Activated CD4-positive, alpha-beta T cell treated with anti-CD3 and anti-CD28 coated beads for 4 hours (primary cell): ENCODE results near the gene KLK6.

Experiments
- DNase-seq, 2 donors: peaks; one replicate each; pipeline ENCODE4 v3.0.0-alpha.2; 2020

Gene KLK6

DNA sequence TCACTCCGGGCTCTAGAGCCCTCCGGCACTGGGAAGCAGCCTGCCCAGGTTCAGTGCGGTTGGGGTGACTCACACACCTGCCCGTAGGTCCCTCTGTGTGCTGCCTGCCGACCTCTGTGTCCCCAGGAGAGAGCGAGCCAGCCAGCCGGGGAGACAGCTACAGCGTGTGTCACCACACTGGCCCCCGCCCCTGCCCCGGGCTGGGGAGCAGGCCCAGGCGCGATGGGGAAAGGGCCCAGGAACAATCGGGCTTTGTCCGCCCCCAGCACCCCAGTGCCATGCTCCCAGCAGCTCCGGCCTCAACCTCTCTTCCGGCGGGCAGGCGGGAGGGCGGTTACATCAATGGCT lies at the start of gene KLK6:
Gene KLK6 (minus strand): TSS at position 179 of the 348 bp plus-strand sequence. CDS start 1,487 bp downstream, outside the sequence.
- DNase-seq, result no peak

DNA sequence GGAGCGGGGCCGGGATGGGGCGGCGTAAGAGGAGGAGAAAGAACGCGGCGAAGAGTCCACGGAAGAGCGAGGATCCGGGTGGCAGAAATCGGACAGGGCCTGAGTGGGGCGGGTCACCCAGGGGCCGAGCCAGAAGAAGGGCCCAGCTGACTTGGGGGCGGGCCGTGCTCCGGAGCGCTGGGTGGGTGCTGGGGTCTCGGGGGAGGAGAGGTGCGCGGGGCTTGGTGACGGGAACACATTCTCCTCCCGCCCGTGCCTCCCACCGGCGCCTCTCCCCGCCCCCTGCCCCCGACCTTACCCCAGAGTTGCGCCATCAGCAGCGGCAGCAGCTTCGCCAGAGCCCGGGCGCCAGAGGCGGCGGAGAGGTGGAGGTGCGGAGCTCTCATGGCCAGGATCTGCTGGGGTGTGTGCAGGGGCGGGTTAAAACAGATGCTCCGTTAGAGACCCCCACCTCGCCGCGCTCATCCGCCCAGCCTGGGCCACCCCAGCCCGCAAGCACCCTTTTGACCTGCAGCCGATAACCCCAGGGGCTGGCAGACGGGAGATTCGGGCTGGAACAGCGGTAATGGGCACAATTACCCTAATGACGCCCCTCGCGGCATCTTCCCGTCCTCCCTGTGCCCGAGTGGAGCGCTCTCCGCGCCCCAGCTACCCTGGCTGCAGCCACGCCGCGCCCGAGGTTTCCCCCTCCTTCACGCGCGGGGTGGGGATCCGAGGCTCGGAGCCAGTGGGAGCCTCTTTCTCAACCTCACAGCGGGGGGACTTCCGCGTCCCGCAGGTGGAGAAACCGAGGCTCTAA lies 49.6 kb upstream of the KLK6 start:
- no peak for DNase-seq

DNA sequence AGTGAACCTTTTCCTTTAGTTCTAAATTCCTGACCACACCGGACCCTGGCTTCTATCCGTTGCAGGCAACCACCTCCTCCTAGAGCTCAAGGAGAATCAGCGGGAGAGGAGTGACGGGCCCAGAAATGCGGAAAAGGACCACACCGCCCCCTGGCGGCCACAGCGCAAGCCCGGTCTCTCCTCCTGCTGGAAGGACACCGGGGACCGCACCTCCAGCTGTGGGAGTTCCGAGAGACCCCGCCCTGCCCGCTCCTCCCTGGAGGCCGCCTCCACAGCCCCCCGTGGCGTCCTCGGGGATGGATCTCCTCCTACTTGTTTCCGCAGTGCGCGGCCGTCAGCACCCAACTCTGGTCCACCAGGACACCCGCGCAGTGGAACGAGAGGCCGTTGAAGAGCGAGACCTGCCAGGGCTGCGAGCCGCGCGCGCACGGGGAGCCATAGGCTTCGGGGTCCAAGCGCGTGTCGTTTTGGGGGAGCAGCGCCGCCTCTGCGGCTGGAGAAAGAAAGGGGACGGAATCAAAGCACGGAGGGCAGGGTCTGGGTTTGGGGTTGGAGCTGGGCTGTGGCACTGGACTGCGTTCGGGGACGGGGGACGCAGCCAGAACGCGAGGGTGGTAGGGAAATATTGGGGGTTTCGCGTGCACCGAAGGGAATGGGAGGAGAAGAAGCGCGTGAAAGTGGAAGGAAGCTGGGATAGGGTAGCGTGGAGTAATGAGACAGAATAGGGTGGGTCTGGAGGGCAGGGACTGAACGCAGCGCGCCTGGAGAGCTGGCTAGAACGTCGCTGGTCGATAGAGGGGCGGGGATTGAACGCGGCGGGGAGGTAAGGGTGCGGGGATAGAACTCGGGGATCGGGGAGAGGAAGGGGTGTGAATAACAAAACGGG lies 47.6 kb upstream of the KLK6 start:
- DNase-seq, result peak; percentile 16 to 40

DNA sequence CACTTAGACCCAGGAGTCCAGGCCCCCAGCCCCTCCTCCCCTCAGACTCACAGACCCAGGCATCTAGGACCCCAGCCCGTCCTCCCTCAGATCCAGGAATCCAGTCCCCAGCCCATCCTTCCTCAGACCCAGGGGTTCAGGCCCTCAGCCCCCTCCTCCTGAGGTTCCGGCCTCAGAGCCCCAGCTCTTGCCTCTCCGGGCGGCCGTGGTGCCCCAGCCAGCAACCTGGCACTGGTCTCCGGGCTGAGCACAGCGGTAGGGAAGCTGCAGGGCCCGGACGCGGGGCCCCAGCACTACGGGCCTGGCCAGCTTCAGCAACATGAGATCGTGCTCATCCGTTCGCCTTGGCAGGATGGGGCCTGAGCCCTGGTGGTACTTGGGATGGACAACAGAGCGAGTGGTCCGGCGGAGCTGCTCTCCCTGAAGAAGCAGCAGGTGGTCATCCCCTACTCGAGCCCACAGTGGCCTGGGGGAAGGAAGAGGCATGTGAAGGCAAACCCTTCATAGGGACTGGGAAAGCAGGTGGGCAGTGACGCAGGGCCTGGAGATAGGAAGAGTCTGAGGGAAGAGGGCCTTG lies 46.4 kb upstream of the KLK6 start:
- DNase-seq, result no peak

DNA sequence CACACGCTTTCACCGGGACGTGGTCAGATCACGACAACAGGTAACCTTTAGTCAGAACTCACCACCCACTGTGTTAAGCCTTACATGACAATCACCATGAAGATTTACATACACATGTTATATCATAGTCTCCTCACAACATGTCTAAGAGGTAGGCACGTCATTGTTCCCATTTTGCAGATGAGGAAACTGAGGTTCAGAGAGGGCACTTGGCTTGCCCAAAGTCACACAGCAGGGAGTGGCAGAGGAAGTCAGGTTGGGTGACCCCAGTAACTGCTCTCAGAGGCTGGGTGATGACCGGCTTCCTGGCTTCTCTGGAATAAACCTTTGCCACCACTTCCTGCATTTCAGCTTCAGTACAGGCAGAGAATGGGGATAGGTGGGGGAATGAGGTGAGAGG lies 44.9 kb upstream of the KLK6 start:
- no peak for DNase-seq

DNA sequence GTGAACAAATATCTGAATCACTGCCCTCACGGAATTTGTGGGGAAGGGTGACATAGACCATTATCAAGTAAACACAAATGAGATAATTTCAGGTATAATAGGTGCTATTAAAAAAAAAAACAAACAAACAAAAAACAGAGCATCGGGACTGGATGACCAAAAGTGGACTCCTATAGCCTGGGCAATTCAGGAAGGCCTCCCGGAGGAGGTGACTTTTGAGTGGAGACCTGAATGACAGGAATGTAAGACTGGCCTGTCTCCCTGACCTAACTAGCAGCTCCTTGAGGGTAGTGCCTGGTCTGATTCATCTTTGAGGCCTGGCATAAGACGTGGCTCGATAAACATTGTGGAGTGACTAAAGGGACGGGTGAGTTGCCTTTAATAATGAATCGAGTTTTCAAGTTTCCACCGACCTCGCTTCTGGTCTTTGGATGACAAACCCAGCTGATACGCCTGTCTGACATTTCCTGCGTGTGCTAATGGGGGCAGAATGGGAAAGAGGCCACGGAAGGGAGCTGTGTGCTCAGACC lies 43.3 kb upstream of the KLK6 start:
- DNase-seq, result no peak

DNA sequence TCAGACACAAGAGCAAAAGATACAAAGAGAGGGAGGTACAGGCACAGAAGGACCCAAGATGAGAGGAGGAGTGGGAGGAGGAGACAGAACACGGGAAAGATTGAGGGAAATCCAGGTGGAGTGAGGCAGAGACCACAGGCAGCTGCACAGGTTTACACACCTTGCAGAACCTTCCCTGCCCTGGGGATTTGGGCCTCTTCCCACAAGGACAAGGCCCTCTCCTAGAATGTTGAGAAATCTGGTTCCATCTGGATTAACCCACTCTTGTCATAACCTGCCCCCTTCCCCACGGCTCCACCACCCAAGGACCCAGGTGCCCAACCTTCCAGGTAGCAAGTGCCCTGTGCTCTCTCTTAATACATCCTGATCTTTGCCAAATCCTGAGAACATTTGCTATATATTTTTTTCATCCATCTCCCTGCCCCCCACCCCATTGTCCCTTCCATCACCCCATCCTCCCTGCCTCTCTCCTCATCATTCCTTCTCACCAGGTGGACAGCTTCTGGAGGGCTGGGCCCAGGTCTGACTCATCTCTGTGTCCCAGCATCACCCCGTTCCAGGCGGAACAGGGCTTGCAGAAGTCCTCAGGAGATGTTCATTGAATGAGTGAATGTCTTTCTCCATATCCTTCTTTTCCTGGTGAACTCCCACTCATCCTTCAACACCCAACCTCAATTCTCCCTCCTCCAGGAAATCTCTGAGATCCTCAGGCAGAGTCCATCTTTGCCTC lies 40.8 kb upstream of the KLK6 start:
- no peak for DNase-seq

DNA sequence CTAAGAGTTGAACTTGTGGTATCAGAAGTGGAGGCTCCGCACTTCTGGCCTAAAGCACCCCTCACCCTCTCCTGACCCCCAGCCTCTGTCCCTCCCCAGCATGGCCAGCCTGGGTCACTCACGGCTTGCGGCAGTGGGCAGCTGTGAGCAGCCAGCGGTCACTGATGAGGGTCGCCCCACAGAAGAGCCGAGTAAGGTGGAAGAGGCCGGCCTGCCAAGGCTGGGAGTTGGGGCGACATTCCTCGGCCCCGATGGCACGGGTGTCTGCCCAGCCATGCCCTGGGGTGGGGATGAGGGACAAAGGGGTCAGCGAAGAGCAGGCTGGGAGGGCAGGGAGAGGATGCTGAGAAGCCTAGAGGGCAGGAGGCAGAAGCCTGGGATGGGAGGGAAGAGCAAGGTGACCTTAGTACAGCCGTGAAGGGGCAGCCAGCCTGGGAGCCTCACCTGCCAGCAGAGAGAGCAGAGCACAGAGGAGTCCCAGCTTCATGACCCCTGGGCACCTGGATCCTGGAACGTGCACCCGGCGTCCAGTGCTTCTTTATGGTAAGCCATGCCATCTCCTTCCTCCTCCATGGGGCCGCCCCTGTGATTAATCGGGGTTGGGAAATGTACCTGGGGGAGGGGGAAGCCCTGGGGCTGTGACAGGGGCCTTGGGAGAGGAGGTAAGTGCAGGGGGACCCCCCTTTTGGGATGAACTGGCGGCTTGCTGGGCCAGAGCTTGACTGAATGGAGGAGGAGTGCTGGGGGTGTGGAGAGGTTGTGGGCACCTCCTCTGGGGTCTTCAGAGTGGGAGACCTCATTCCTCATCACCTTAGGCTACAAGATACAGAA lies 39.9 kb upstream of the KLK6 start:
- DNase-seq, result no peak

DNA sequence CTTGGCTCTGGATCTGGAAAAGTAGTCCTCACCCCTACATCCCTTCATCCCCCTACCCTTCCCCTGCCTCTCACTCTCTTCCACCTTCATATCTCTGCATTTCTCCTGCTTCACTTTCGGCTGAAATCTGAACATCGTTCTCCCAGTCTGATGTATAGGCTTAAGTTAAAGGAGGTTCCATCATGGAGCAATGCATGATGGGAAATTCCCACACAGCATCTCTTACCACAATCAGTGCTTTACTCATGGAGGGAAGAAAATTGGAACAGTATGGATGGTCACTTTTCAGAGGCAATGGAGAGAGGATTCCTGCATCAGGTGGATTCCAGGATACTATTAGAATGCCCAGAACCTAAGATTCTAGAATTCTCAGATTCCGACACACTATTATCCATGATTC lies 38.1 kb upstream of the KLK6 start:
- no peak for DNase-seq

DNA sequence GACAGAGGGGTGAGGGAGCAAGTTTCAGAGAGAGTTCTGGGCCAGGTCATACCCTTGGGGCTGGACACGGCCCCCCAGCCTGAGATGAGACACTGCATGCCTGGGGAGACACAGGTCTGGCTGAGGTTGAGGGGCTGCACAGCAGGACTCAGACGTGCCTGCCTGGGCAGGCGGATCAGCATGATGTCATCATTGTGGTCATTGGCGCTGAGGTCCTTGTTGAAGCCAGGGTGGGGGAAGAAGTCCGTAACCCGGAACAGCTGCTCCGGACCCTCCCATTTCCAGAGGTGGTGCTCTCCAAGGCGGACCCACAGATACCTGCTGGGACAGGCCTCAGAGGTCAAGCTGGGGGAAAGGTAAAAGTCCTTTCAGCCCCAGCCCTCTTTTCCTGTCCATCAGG lies 37.0 kb upstream of the KLK6 start:
- no peak for DNase-seq

DNA sequence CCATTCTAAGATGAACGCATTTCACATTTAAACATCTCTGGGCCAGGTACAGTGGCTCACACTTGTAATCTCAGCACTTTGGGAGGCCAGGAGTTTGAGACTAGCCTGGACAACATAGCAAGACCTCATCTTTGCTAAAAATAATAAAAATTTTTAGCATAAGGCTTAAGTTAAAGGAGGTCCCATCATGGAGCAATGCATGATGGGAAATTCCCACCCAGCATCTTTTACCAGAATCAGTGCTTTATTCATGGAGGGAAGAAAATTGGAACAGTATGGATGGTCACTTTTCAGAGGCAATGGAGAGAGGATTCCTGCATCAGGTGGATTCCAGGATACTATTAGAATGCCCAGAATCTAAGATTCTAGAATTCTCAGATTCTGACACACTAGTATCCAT lies 35.9 kb upstream of the KLK6 start:
- DNase-seq, result no peak

DNA sequence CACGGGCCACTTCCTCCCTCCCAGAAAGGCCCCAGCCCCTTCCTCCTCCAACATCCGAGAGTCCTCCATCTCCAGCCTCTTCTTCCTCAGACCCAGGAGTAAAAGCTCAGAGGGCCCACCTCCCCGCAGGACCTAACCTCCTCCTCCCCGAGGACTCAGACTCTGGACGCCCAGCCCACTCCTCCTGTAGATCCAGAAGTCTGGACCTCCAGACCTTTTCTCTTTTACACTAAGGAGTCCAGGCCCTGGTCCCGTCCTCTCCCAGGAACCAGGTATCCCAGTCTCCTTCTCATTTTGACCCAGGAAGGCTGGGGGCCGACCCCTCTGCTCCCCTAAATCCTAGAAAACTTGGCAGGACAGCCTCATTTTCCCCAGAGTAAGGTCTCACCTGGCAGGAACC lies 33.9 kb upstream of the KLK6 start:
- no peak for DNase-seq

DNA sequence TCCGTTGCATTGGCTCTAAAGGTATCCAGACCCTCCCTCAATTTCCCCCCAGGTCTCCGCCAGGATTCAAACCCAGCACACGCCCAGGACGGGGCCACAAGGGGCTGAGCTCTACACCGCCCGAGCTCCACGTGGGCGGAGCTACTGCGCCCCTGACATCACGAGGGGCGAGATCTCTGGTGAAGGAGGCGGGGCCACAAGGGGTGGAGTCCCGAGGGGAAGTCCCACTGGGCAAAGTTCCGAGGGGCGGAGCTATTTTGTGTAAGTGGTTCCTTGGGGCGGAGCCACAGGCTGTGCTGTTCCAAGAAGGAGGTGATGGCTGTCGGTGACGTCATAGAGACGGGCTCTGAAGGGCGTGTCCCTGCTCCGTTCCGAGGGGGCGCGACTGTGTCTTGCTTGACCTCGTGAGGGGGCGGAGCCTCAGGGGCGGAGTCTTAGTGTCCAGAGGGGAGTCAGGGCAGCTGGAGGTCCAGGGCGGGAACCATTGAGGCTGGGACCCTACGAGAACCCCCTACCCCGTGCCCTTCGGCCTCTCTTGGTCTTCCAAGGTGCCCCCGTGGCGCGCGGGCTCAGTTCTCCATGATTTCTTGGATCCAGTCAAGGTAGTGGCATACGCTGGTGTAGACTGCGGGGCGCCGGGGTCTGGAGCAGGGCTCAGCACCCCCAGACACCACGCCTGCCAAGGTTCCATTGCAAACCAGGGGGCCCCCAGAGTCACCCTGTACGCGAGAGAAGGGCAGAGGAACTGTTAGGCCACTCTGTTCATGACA lies 33.3 kb upstream of the KLK6 start:
- no peak for DNase-seq

DNA sequence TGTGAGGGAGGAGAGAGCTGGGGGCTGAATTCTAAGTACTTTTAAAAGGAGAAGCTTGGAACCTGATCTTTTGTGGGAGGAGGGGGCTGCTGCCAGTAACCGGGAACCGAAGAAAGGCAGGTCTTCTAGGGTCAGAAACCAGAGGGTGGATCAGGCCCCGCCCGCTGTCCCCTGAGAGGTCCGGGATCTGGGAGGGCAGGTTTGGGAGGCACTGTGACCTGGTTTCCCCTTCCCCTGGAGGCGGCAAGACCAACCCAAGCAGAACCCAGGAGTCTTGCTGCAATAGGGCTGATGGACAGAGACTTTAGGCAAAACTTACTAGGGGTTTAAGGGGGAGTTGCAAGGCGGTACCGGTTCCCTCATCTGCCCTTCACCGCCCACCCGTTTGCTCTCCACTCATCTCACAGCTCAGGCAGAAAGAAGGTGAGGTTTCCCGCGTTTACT lies 32.7 kb upstream of the KLK6 start:
- no peak for DNase-seq

DNA sequence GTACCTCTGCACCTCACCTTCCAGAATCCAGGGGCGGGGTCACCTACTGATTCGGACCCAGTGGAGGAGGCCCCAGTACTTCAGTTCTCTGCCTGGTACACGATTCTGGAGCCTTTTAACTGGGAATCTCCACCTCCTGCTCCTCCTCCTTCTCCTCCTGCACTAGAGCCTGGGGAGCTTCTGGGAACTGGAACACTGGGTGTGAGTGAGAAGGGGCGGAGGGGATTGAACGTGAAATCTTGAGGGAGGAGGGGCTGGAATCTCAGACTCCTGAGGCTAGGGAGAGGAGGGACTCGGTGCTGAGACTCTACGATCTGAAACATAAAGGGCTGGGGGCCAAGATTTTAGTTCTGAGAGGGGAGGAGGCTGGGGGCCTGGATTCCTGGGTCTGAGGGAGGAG lies 32.1 kb upstream of the KLK6 start, which contains the start of gene KLK8:
Gene KLK8 (minus strand): TSS at position 90 of the 400 bp plus-strand sequence. CDS start 437 bp downstream, outside the sequence.
- no peak for DNase-seq

DNA sequence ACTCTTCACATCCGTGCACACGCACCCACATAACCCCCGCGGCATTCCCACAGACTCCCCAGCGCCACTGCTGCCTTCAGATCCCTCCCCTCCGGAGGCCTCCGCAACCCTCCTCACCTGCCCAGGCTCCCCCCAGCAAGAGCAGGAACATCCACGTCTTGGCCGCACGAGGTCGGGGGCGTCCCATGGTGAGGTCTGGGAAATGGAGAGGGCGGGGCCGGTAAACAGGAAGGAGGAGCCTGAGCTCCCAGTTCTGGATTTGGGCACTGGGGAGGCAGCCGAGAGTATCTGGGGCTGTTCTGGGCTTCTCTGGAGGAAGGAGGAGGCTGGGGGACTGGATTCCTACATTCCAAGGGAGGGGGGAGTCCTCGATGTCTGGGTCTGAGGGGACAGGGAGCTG lies 31.6 kb upstream of the KLK6 start:
- DNase-seq, result no peak

DNA sequence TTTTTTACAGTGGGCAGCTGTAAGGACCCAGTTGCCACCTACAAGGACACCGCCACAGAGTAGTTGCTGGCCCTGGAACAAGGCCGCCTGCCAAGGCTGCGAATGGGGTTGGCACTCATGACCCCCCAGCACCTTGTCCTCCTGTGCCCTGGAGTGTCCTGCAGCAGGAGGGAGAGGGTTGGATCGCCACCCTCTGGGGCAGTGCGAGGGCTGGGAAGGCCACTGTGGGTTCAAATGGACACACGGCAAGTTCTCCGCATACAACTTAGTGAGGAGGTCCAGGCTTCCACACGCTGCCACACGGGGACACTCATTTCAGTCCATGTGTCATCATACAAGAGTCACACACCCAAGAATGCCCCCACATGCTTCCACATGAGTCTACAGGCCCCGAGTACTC lies 31.0 kb upstream of the KLK6 start:
- DNase-seq, result no peak

DNA sequence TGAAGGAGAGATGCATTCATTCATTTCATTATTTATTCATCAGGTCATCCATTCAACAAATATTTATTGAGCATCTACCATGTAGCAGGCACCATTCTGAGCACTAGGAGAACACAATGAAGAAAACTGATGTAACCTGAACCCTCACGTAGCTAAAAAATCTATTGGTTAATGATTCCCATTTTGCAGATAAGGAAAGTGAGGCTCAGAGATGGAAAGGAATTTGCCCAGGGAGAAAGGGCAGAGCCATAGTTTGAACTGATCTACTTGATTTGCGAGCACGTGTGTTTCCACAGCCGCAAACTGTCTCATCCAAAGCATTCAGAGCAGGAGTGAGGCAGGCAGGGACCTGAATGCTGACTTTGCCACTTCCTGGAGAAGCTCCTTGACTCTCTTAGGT lies 29.3 kb upstream of the KLK6 start:
- DNase-seq, result no peak

DNA sequence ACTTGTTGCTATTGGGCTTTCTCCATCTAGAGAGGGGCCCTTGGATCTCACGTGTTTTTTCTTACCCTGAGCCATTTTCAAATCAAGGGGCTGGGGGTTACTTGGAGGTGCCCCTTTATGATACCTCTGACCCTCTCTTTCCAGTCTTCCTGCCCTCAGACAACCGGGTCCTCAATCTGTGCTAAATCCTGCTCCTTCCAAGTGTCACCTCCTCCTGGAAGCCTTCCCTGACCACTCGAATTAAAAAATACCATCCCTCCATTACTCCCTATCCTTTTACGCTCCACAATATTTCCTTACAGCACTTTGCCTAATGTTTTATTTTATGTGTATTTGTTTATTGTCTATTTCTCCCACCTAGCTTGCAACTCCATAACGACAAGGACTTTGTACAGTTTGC lies 28.7 kb upstream of the KLK6 start:
- DNase-seq, result no peak

DNA sequence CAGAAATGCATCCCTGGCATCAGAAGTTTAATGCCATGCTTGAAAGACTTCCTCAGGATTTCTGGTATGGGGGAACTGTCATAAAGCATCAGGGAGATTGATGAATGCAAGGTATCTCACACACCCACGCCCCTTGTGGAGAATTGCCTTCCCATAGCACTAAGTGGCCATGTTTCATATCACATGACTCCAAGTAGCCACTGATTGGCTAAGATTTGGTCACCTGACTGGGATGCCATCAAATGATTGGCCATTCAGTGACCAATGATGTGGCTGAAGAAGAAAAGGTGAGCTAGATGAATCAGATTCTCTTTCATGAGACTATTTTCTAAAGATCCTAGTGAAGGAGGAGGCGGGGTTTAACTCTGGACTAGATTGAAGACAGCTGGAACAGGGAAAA lies 24.7 kb upstream of the KLK6 start:
- DNase-seq, result no peak

DNA sequence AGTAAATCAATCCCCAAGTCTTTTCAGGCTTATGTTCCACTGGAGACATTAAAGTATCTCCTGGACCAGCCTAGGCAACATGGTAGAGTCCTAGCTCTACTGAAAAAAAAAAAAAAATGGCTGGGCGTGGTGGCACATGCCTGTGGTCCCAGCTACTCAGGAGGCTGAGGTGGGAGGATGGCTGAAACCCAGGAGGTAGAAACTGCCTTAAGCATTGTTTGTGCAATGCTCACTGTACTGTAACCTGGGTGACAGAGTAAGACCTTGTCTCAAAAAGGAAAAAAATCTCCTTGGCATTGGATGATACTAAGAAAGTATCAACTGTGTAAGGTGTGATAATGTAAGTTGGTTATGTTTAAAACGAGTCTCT lies 23.3 kb upstream of the KLK6 start:
- DNase-seq, result no peak
